GM23338 (cell line): ENCODE data around the gene PCA3. TPM values are rescaled to one million over a fixed set of nuclear protein-coding genes. Genes with fewer than 3 reads are reported as not detected.

Source experiments
- EZH2 ChIP-seq: fragments of 200-600 bp; sonication (generic); IDR thresholded peaks from one replicate; pipeline ENCODE4 v1.8.0; 2017; ENCODE audit warnings: antibody characterized with exemption, mild to moderate bottlenecking, low read depth; ENCODE audit not compliant: unreplicated experiment
- polyA plus RNA-seq: library from polyadenylated mRNA; unstranded; fragments of >200 nt; fragmentation: Nextera tagmentation; extraction: Ambion mirVana; gene quantifications from 2 replicates; pipeline ENCODE4 v1.2.1, GENCODE V29; 2016
- small RNA-seq: library from RNA; depleted of rRNA; stranded (forward); fragments of <200 nt; gene quantifications from one replicate; pipeline ENCODE3, GENCODE V24; 2014; ENCODE audit warnings: low replicate concordance
- total RNA-seq: library from RNA; depleted of rRNA; stranded (reverse); fragments of >200 nt; shearing (Covaris generic); gene quantifications from 2 replicates; pipeline ENCODE4 v1.2.3, GENCODE V29; 2014; rRNA removed
- TF ChIP-seq, protein P1 (sequence below): IDR thresholded peaks from one replicate; pipeline ENCODE4 v1.6.1; 2018; ENCODE audit warnings: antibody characterized with exemption; ENCODE audit not compliant: unreplicated experiment

The PCA3 gene
- total and polyA plus RNA-seq, 2 experiments from 2014 or later: 0.28 to 0.76 TPM

- TF ChIP-seq, protein P1, sequence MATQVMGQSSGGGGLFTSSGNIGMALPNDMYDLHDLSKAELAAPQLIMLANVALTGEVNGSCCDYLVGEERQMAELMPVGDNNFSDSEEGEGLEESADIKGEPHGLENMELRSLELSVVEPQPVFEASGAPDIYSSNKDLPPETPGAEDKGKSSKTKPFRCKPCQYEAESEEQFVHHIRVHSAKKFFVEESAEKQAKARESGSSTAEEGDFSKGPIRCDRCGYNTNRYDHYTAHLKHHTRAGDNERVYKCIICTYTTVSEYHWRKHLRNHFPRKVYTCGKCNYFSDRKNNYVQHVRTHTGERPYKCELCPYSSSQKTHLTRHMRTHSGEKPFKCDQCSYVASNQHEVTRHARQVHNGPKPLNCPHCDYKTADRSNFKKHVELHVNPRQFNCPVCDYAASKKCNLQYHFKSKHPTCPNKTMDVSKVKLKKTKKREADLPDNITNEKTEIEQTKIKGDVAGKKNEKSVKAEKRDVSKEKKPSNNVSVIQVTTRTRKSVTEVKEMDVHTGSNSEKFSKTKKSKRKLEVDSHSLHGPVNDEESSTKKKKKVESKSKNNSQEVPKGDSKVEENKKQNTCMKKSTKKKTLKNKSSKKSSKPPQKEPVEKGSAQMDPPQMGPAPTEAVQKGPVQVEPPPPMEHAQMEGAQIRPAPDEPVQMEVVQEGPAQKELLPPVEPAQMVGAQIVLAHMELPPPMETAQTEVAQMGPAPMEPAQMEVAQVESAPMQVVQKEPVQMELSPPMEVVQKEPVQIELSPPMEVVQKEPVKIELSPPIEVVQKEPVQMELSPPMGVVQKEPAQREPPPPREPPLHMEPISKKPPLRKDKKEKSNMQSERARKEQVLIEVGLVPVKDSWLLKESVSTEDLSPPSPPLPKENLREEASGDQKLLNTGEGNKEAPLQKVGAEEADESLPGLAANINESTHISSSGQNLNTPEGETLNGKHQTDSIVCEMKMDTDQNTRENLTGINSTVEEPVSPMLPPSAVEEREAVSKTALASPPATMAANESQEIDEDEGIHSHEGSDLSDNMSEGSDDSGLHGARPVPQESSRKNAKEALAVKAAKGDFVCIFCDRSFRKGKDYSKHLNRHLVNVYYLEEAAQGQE: no peak
- TF ChIP-seq EZH2: no peak
Observed at GRCh38 chr9:76835571-76836283, 71.5 kb downstream of the PCA3 start (continued).

Small RNA genes within 50 kb of the gene (small RNA-seq; reads per million reads assigned to genes)
- gene AL359314.1: not detected

Other genes with a start within 250 kb of the PCA3 start
- gene PRUNE2, start 141.7 kb downstream of the PCA3 start, total RNA-seq: 22.5 and 26.5 TPM in 2 replicates
- 9.1 and 10.6 TPM in 2 replicates for gene PRUNE2, start 141.7 kb downstream of the PCA3 start, polyA plus RNA-seq